GM10248 (cell line): ENCODE data around the gene TUBA3E.
"Not testable (repeated sequence)": the region's sequence is repeated elsewhere in the genome, so short reads cannot be mapped to it uniquely, and the experiment has no call there.

ENCODE experiments used
- CTCF ChIA-PET: fragments of 300-600 bp; sonication (Branson Sonifier 250); formaldehyde crosslinking; extraction: SDS; loops from one replicate; lab custom pipeline; 2021; ENCODE audit warnings: antibody characterized with exemption; lab: Yijun Ruan, JAX
- POLR2A ChIA-PET: fragments of 350-650 bp; sonication (Branson Sonifier 250); formaldehyde crosslinking; extraction: SDS; loops from one replicate; lab custom pipeline; 2020; ENCODE audit warnings: antibody characterized with exemption; lab: Yijun Ruan, JAX
- DNase-seq: peaks from one replicate; pipeline ENCODE4 v3.0.0; 2012; ENCODE audit errors: extremely low spot score
- TF ChIP-seq, protein P1 (sequence below): IDR thresholded peaks from 2 replicates; pipeline ENCODE4 v1.5.1; 2012; ENCODE audit warnings: mild to moderate bottlenecking, low read depth; ENCODE audit errors: extremely low read depth, missing control alignments, control extremely low read depth

TUBA3E gene

DNA sequence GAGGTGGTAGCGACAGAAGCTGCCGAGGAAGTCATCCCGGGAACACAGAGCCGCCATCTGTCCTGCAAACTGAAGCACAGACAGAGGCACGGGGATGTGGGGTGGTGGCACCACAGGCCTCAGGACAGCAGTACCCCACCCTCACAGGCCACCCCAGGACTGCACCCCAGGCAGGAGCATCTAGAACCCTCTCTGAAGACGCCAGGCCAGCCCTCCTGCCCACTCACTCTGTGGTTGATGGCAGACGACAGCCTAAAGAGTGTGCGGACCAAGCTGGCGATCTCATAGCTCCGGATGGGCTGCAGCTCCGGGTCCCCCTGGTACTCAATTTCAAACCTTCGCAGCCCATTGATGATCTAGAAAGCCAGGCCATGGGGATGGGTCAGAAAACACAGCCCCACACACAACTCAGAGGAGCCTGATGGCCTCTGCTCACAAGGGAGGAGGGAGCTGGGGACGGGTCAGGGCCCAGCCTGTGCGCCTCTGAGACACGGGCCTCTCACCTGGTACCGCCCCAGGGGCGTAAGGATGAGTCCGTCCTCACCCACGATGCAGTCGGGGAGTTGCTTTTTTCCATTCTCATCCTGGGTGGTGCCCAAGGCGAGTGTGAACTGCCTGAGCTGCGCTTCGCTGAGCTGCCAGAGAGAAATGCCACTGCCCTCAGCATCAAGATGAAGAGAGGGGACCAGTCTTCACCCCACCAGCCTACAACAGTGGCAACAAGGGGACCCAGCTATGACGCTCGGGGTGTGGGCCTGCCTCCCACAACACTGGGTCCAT, 45.2 kb downstream of the TUBA3E start:
- ChIA-PET CTCF (no interaction called here), POLR2A (no interaction called here)
- DNase-seq: no peak
- TF ChIP-seq, protein P1, sequence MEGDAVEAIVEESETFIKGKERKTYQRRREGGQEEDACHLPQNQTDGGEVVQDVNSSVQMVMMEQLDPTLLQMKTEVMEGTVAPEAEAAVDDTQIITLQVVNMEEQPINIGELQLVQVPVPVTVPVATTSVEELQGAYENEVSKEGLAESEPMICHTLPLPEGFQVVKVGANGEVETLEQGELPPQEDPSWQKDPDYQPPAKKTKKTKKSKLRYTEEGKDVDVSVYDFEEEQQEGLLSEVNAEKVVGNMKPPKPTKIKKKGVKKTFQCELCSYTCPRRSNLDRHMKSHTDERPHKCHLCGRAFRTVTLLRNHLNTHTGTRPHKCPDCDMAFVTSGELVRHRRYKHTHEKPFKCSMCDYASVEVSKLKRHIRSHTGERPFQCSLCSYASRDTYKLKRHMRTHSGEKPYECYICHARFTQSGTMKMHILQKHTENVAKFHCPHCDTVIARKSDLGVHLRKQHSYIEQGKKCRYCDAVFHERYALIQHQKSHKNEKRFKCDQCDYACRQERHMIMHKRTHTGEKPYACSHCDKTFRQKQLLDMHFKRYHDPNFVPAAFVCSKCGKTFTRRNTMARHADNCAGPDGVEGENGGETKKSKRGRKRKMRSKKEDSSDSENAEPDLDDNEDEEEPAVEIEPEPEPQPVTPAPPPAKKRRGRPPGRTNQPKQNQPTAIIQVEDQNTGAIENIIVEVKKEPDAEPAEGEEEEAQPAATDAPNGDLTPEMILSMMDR: no peak

DNA sequence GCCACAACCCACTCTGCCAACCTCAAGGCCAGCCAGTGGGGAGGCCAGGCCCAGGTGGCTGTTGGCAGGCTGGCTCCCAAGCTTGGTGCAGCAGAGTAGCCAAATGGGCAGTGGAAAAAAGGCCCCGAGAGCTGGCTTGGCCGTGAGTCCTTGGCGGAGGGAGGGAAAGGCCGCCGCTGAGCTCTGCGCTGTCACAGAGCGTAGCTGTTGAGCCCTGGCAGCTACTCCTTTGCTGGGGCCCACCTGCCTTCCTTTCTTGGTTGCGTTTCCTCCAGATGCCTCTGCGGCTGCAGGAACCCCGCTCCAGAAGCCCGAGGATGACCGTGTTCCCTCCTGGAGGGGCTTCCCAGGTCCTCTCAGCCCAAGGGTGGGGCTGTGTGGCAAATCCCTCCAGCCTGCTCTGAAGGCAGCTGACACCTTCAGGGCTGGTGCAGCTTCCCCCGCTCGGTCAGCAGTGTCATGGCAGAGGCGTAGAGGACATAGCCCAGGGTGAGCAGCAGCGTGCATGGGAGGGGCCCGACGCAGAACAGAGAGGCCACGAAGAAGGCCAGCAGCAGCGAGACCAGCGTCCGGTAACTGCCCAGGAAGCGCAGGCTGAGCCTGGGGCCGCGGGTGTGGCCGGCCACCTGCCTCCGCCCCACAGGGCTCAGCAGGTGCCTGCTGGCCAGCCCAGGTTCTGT, 46.0 kb downstream of the TUBA3E start:
- POLR2A ChIA-PET, CTCF ChIA-PET, DNase-seq: not testable (repeated sequence)

DNA sequence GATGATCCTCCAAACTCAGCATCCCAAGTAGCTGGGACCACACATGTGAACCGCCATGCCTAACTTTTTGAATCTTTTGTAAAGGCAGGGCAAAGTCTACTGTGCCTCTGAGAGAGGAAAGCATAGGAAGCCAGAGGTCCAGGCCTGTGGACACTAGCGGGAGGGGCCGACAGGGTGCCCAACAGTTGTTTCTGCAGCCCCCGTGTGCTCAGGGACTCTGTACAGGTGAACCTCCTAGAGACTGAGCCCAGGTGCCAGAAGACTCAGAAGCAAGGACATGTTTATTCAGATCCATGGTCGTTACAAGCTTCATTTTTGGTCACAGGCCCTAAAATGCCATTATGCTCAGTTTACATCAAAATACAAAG, 47.1 kb downstream of the TUBA3E start:
- POLR2A ChIA-PET, DNase-seq, CTCF ChIA-PET: not testable (repeated sequence)

DNA sequence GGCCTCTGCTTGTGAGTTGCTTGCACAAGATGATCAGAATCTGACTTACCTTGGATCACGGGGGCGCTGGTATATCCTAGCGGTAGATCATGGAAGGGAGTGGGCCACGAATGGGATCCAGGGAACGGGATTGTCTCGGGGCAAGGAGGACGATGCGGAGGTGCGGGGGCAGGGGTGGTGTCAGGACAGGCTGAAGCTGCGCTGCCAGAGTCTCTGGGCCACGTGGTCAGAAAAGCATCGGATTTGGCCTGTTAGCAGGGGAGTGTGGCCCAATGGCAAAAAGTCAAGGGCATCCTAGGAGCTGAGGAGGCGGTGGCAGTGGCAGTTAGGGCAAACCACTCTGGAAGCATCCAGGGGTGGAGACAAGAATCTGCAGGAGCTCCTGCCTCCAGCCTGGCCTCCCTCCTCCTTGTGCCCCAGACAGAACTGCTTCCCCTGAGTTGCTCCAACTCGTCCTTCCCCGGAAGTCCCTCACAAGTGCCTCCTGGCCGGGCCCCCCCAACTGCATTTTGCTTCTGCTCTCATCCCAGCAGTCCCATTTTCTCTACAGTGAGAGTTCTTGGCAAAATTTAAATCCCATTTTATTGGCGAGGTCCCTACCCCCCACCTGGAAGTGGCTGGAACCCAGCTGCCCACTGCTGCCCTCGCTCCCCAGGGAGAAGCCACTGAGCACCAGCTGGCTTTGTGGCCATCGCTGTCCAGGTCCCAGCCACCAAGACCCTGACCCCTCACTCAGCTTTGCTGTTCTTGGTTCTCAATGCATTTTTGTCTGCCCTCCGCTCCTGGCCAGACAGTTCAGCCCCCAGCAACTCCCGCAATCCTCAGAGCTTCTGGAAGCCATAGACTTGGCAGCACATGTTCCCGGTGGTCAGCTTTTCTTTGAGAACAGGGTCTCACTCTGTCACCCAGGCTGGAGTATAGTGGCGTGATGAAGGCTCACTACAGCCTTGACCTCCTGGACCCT, 47.8 kb downstream of the TUBA3E start:
- ChIA-PET POLR2A (no interaction called here), CTCF (no interaction called here)
- no peak for DNase-seq
- TF ChIP-seq, protein P1: no peak

DNA sequence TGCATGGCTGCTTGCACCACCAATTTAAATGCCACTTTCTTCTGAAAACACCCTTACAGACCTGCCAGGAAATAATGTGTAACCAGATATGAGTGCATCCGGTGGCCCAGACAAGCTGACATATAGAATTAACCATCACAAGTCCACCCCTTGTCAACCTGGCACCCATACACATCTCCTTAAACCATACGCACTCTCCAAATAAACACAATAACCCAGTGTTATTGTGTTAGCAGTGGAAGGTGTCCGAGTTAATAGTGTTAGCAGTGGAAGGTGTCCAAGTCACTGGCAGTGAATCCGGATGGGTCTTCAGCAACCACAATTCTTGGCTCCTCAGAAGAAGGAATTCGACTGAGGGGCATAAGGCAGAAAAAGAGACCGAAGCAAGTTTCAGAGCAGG, 49.7 kb downstream of the TUBA3E start:
- POLR2A ChIA-PET, DNase-seq, CTCF ChIA-PET: not testable (repeated sequence)

DNA sequence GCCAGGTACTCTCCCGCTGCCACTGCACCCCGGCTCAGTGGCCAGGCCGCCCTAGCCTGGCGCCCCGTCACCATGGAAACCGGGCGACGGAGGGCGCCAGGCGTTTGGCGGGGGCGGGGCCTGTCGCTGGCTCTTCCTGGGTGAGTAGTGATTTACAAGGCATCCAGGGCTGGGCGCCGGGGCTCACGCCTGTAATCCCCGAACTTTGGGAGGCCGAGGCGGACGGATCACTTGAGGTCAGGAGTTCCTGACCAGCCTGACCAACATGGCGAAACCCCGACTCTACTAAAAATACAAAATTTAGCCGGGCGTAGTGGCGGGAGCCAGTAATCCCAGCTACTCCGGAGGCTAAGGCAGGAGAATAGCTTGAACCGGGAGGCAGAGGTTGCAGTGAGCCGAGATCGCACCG, 53.2 kb downstream of the TUBA3E start, which contains the start of gene CCDC74B:
Gene CCDC74B (minus strand): TSS at position 107 of the 409 bp plus-strand sequence. CDS start 116 bp downstream, outside the sequence.
- DNase-seq, POLR2A ChIA-PET: not testable (repeated sequence)
- CTCF ChIA-PET: interaction anchor here (0.8 kb wide), 1 partner anchor 36 kb away, joined by 3 read pairs; the partner anchor contains the start of gene SMPD4

DNA sequence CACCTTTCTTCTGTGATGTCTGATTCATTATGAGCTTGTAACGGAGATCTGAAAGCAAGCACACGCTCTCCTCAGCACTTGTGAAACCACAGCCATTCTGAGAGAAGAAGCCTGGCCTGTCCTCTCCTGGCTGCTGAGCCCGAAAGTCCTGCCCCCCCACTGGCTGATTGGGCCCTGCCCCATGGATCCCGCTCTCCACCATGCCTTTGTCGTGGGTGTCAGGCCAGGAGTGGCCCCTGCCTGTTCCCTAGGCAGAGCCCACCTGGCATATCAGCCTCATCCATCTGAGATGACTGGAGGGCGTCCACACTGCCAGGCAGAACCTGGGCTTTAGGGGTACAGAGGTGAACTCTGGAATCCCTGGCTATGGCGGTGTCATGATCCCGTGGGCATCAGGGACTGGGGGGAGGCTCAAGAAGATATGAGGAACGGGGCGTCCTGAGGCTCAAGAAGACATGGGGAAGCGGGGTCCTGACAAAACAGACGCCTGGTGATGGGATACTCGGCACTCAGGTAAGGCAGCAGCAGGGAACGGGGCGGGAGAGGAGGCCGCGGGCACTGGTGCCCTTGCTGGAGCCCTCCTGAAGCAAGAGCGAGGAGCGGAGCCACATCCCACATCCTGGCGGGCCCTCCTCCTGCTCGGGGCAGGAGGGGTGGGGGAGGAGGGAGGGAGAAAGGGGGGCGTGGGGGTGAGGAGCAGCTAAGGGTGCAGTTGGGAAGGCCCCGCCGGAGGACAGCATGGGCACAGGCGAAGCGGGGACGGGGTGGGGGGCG, 54.8 kb downstream of the TUBA3E start:
- POLR2A ChIA-PET, DNase-seq, CTCF ChIA-PET: not testable (repeated sequence)

DNA sequence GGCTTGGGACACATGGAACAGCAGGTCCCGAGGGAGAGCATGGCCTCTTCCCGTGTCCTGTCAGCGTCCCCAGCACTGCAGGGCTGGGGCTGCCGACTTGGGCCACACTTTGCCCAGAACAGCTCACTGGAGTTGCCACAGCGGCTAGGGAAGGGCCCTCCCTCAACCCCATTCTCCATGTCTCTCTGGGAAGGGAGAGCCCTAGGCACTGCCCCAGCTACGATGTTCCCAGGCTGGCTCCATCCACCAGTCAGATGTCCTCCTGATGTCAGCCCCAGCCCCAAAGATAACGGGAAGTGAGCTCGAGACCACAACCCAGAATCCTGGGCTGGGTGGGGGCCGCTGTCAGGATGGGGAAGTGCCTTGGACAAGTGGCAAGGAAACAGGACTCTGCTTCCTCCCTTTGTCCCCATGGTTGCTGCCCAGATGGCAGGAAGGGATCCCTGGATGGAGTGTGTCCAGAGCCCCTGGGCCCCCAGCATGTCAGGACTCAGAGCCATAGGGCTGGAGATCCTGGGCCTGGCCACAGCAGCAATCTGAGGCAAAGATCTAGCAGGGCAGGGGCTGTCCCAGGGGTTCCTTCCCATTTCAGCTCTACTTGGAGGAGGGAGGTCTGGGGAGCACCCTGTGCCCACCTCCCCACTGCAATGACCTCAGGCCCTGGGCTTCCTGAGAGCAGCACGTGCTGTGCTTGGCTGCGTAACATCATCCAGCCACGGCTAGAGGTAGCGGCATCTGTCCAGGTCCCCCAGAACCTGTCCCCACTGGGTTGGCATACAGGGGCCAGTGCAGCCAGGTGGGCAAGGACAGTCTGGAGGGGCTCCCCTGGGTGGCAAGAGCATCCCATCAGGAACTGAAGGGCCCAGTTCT, 55.6 kb downstream of the TUBA3E start:
- CTCF ChIA-PET, POLR2A ChIA-PET, DNase-seq: not testable (repeated sequence)
